ENCODE measurements around the gene SIRPA.
"Not testable (repeated sequence)": the region's sequence is repeated elsewhere in the genome, so short reads cannot be mapped to it uniquely, and the experiment has no call there.

The SIRPA gene

GRCh38 chr20:1906361-1907051 is 11.3 kb downstream of the SIRPA start:
- no peak for DNase-seq (ENCODE audit: low read depth in 1 of 2, low spot score in 1 of 2)

DNA sequence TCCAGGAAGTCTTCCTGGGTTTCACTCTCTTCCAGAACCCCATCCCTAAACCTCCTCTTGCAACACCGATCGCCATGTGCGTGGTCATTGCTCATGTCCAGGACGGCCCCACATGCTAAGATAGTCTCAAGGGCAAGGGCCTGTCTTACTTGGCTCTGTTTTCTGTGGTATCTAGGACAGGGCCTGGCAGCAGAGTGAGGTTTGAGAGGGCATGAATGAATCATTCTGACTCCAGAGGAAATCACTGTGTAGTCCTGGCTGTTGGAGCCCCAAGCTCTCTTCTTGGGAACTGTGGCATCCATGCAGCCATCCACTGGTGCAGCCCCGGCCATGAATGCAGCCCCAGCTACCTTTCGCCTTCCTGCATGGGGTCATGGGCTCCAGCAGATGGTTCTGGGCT is 12.4 kb downstream of the SIRPA start:
- DNase-seq (ENCODE audit: low read depth in 1 of 2, low spot score in 1 of 2), result no peak

DNA sequence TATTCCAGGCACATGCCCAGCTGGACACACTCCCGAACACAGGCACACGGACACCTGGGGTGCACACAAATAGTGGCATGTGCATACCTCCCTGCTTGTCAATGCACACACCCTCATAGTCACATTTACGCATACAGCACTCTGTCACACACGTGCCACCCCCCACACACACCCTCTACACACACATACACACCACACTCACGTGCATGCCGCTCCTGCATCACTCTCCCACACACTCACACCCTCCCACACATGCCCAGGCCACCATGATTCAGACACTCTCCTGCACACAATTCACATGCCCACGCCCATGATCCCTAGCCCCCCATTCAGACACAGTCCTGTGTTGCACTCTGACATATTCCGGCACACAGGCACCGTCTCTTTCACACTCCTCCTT is 13.0 kb downstream of the SIRPA start:
- no peak for DNase-seq (ENCODE audit: low read depth in 1 of 2, low spot score in 1 of 2)

- no peak for DNase-seq (ENCODE audit: low read depth in 1 of 2, low spot score in 1 of 2)
Observed at GRCh38 chr20:1909097-1909496, 13.9 kb downstream of the SIRPA start.

DNA sequence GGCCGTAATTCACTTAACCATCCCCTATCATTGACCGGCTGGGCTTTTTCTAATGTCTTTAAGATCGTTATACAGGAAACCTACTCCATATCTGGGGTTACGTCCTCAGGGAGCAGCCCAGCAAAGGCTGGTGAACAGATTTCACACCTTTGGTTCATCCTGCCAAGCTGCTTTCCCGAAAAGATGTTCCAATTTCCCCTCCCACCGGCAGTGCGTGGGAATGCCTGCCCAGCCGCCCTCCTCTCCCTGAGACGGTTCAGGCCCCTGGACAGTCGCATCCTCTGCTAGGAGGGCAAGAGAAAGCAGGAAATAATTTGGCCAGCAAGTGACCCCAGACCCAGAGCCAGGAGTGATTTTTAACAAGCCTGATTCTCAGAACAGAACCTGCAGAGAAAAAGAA is 16.3 kb downstream of the SIRPA start:
- DNase-seq (ENCODE audit: low read depth in 1 of 2, low spot score in 1 of 2), result no peak

- no peak for DNase-seq (ENCODE audit: low read depth in 1 of 2, low spot score in 1 of 2)
Observed at GRCh38 chr20:1912053-1912452, 16.8 kb downstream of the SIRPA start.

DNA sequence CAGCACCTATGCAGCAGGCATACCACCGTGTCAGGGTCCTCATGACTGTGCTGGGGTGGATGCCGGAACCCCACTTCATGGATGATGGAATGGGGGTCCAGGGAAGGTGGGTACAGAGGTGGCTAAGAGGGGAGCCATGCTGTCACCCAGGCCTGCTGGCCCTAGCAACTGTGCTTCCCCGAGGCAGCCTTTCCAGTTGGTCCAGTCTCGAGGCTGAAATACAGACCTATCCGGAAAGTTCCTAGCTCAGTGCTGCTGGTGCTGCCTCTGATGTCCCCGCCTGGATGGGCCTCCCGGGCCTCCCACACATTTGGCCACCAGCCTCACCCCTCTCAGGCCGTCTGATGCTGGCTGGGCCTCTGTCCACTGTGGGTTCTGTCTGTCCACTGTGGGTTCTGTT is 17.4 kb downstream of the SIRPA start:
- no peak for DNase-seq (ENCODE audit: low read depth in 1 of 2, low spot score in 1 of 2)

DNA sequence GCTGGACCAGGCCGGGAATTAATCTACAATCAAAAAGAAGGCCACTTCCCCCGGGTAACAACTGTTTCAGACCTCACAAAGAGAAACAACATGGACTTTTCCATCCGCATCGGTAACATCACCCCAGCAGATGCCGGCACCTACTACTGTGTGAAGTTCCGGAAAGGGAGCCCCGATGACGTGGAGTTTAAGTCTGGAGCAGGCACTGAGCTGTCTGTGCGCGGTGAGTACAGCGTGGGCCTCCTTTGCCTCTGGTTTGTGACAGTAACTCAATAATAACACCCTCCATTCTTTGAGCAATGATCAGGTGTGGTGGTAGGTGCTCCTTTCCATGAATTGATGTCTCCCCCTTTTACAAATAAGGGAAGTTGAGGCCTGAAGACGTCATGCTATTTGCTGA is 20.0 kb downstream of the SIRPA start:
- DNase-seq (ENCODE audit: low read depth in 1 of 2, low spot score in 1 of 2), result not testable (repeated sequence)

GRCh38 chr20:1915725-1916124 is 20.5 kb downstream of the SIRPA start:
- no peak for DNase-seq (ENCODE audit: low read depth in 1 of 2, low spot score in 1 of 2)

DNA sequence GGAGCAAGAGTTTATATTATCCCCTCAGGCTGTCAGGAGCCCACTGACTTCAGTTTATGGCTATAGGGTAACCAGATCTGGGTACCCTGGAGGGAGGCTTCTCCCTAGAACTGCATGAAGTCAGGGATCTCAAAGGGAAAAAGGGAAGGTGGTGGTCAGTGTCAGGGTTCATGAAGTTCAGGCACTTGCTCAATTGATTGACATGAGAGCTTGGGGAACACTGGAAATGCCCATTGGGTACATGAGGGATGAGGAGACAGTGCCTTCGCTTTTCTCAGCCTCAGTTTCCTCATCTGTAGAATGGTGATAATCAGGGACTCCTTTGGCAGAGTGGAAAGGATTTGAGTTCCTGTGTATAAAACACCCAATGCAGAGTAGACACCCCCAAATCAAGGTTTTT is 22.6 kb downstream of the SIRPA start:
- no peak for DNase-seq (ENCODE audit: low read depth in 1 of 2, low spot score in 1 of 2)

DNA sequence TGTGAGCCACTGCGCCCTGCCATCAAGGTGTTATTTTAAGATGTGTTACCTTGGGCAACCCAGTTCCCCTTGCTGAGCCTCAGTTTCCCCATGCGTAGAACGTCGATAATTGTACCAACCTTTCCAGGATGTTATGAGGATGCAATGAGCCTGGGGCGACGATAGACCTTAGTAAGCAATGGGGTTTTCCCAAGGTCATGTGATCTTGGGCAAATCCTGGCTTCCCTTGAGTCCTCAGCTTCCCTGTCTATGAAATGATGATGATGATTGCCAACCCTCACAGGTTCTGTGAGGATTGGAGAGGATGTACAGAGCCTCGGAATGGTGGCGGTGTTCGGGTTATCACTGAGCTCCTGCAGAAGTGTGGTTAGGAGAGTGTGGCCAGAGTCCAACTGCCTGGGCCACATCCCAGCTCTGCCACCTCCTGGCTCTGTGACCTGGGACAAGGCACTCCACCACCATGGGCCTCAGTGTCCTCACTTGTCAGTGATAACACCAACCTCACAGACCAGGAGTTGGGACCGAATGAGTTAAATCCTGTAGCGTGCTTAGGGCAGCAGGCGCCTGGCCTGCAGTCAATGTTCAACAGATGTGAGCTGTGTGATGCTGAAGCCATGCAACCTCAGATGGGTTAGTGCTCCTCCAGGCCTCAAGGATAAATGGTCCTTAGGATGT is 23.4 kb downstream of the SIRPA start:
- no peak for DNase-seq (ENCODE audit: low read depth in 1 of 2, low spot score in 1 of 2)

- no peak for DNase-seq (ENCODE audit: low read depth in 1 of 2, low spot score in 1 of 2)
Observed at GRCh38 chr20:1920252-1920651, 25.0 kb downstream of the SIRPA start.

DNA sequence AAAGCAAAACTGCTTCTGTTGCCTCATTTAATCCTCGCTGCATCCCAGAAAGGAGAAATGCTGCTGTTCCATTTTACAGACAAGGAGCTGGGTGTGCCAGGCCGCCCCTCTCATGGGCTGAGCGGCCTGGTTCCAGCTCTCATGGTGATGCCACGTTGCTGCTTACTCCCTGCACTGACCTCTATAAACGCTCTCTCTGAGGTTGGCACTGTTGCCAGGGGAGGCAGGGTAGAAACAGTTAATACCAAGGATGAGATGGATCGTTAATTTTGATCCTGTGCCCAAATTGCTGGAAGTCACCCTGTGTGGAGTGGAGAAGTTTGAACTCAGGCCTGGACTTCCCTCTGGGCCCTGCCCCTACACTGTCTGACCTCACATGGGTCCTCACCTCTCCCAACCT is 25.6 kb downstream of the SIRPA start:
- DNase-seq (ENCODE audit: low read depth in 1 of 2, low spot score in 1 of 2), result no peak

GRCh38 chr20:1921985-1922384 is 26.8 kb downstream of the SIRPA start:
- DNase-seq (ENCODE audit: low read depth in 1 of 2, low spot score in 1 of 2), result not testable (repeated sequence)

DNA sequence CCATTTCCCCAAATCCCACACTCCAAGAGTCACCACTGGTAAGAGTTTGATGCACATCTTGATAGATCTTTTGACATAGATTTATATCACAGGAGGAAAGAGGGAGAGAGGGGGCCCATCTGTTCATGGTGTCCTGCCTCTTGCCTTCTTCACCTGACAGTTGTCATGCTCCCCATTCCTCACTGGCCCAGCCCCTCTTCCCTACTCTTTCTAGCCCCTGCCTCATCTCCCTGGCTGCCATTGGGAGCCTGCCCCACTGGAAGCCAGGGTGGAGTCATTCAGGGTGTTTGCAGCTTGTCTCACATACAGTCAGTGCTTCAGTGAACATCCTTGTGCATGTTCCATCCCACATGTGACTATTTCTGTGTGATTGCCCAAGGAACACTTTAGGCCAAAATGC is 27.6 kb downstream of the SIRPA start:
- DNase-seq (ENCODE audit: low read depth in 1 of 2, low spot score in 1 of 2), result no peak

DNA sequence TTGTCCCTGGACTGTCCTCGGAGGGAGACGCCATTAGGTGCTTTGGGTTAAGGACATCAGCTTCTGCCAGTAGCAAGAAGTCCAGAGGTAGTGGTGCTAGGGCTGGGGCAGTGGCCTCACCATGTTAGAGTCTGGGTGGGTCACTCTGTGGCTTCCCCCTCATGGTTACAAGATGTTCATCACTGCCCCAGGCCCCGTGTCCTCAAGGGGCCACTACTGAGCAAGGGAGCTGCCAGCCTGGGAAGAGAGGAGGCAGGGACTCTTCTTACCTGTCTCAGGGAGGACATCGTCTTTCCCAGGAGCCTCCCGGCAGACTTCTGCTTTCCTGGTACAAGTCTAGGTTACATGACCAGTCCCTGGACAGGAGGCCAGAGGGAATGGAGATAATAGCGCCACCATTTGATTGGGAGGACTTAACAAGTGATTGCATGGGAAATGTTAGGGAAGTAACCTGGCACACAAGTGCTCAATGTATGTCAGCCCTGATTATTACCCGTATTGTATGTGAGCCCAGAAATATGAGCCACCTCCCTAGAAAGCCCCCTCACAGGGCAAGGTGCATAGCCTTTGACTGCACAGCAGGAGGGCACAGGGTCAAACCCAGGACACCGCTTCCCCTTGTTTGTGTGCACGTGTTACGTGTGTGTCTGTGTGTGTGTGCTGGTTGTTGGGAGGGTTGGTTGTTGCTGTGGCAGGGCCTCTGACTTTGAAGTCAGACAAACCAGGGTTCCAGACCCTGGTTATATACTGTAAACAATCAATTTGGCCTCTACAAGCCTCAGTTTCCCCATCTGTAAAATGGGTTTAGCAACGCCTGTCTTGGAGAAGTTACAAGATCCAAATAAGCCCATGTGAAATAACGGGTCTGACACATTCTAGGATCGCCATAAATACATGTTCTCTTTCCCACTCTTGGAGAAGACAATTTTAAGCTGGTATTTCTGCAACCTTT is 30.0 kb downstream of the SIRPA start:
- DNase-seq (ENCODE audit: low read depth in 1 of 2, low spot score in 1 of 2), result no peak

- DNase-seq (ENCODE audit: low read depth in 1 of 2, low spot score in 1 of 2), result no peak
Observed at GRCh38 chr20:1926237-1926636, 31.0 kb downstream of the SIRPA start.

DNA sequence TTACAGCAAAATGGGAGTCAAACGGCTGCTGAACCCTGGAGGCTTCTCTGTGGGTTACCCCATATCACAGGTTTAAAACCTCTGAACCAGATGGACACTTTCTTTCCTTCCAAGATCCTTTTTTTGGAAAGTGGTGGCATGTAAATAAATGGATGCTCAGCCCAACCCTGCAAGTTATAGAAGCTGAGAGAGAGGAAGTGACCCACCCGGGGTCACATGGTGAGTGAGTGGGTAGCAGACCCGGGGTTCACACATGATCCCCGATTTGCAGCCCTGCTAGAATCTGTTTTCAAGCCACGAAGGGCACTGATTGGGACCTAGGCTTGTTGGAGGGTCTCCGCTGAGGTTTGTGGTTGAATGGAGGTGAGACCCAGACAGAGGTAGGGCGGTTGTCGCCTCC is 32.0 kb downstream of the SIRPA start:
- no peak for DNase-seq (ENCODE audit: low read depth in 1 of 2, low spot score in 1 of 2)

GRCh38 chr20:1928154-1928553 is 32.9 kb downstream of the SIRPA start:
- no peak for DNase-seq (ENCODE audit: low read depth in 1 of 2, low spot score in 1 of 2)

- no peak for DNase-seq (ENCODE audit: low read depth in 1 of 2, low spot score in 1 of 2)
Observed at GRCh38 chr20:1928782-1929181, 33.6 kb downstream of the SIRPA start.

DNA sequence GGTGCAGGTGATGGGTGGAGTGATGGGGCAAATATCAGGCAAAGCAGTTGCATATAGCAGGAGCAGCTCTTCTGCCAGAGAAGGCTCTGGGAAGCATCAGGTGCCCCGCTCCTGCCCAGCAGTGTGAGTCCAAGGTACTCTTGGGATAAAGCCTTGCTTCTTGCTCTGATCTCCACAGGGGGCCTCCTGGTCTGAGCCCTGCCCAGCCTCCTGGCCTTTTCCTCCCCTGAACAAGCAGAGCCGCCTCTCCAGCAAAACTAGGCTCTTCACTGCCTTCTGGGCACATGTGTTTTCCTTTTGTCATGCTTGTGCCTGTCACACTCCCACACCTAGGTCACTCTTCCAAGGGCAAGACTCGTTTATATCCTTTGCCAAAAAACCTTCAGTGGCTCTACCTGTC is 34.3 kb downstream of the SIRPA start:
- DNase-seq (ENCODE audit: low read depth in 1 of 2, low spot score in 1 of 2), result no peak

- DNase-seq (ENCODE audit: low read depth in 1 of 2, low spot score in 1 of 2), result no peak
Observed at GRCh38 chr20:1930165-1930564, 35.0 kb downstream of the SIRPA start.
